Amniotic epithelial cell (primary cell): ENCODE data around the gene RAB11A.

Experiments used
- DNase-seq: peaks from one replicate; pipeline ENCODE4 v3.0.0-alpha.2; 2010; ENCODE audit warnings: low read depth

The RAB11A gene

DNA sequence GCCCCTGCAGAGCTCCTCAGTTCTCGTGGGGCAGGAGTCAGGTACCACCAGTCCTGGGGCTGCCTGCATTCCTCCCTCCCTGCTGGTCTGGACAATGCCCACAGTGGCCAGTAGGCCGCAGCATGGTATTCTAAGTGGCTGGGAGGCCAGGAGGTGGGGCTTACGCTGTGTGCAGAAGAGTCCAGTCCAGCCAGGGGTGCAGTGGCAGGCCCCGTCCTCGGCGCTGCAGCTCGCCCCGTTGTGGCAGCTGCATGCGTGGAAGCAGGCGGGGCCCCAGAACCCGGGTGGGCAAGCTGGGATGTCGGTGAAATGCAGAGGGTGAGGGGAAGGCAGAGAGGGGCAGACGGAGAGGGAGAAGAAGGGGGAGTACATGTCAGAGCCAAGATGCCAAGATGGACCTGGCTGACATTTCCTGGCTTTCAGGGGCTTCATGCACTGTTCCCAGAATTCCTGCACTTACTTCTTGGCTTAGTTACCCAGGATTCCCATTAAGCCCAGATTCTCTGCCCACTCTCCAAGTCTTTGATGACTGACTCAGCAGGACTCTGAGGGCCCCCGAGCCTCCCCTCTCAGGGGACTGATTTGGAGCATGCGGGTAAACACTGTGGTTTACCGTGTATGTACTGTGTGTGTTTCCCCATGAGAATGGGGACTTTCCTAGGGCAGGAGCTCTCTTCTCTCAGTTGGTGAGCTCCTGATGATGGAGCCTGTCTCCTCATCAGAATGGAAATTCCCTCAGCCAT lies 47.5 kb downstream of the RAB11A start:
- DNase-seq, result peak; percentile 63

DNA sequence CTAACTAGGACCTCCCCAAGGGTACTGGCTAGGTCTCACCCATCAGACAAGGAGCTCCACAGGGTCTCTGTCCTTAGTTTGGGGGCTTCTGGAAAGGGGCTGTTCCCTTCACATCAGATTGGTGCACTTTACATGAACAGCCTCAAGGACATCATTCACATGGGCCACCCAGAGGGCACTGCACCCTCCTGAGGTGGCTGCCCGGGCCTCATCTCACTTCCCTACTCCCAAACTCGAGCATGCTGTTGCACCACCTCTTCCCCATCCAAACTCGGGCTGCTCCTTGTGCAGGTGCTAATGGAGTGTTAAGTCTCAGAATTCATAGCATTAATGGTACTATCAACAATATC lies 48.1 kb downstream of the RAB11A start:
- DNase-seq, result no peak

DNA sequence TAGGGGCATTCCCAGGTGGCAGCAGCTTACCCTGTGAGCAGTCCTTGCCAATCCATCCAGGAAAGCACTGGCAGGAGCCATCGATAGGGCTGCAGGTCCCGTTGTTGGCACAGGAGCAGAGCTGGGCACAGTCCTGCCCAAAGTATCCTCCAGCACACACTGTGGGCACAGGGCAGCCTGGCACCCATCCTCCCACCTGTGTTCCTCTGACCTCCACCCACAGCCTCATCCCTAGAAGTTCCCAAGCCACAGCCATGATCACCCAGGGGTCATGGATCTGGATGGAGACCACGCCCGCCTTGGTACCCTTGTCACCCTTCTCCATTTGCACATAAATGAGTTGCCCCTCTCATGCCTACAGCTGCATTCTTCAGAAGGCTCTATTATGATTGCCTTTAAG lies 48.6 kb downstream of the RAB11A start:
- DNase-seq, result no peak

DNA sequence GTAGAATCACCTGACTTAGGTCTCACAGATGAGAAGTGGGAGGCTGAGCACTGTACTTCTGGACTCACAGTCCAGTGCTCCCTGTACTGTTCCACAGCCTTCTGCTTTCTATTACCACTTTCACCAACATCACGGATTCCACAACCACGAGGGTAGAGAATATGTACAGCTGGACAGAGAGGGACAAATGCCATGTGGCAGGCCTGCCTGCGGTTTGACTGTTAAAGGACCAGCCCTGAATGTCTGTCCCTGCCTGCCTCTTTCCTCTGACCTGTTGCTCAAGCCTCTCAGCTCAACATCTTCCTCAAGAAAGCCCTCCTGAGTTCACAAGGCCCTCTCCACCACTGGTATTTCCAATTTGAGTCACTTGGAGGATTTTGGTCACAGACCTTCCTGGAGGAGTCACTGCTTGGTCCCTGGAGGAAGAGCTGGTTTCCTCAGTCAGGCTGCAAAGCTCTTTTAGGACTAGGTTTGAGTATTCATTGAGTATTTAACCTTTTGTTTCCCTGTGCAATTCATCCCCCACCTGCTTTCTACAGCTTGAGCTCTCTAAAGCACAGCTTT lies 49.1 kb downstream of the RAB11A start:
- DNase-seq, result no peak

DNA sequence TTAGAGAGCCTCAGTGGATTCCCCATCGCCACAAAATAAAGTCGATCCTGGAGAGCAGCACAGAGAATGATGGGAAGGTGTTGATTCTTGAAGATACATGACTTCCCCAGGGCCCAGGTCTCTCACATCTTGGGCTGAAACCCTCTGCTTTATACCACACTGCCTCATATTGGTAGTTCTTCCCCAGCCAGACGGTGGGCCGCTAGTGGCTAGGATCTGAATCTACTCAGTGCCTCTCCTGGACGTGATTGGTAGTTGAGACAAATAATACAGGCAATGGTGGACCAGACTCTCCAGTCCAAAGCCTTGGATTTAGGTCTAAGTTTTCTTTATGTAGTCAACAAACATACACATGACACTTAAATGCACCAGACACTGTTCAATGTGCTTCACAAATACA lies 49.7 kb downstream of the RAB11A start:
- no peak for DNase-seq

DNA sequence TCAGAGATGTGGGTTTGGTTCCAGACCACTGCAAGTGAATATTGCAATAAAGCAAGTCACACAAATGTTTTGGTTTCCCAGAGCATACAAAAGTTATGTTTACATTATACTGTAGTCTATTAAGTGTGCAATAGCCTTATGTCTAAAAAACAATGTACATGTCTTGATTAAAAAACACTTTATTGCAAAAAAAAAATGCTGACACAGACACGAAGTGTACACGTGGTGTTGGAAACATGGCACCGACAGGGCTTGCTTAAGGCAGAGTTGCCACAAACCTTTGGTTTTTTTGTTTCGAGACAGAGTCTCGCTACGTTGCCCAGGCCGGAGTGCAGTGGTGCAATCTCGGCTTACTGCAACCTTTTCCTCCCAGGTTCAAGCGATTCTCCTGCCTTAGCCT lies 50.1 kb downstream of the RAB11A start:
- no peak for DNase-seq

DNA sequence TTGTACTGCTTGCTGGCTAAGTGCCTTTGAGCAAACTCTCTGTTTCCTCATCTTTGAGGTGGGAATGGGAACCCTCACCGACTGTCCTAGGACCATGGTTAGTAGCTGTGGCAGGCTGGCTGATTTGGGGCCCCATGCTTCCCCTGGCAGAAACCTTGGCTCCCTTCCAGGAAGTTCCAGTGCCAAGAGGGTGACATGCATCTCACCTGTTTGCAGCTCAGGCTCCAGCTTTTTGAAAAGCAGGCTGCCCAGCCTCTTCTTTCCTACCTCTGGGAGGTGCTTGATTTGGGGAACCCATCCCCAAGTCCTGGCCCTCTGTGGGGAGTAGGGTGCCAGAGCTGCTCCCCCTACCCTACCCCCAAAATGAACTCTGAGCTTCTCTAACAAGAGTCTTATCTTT lies 50.8 kb downstream of the RAB11A start:
- DNase-seq, result no peak

DNA sequence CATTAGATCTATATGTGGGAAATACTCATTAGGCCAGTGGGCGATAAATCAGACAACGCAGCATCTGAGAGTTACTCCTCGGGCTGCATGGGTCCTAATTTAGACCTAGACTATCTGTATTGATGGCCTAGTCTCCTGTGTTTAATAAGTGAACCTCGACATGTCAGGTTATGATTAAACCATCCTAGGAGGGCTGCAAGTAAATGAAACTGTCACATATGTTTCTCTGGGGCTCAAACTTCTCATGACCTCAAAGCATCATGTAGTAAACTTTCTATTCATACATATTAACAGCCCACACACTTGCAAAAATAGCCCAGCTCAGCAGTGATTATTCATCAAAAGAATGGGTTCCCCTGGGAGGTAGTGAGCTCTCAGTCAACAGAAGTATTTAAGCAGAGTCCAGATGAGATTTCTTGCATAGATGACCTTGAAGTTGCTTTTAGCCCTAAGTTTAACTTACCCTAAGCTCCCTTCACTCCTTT lies 51.6 kb downstream of the RAB11A start:
- no peak for DNase-seq

DNA sequence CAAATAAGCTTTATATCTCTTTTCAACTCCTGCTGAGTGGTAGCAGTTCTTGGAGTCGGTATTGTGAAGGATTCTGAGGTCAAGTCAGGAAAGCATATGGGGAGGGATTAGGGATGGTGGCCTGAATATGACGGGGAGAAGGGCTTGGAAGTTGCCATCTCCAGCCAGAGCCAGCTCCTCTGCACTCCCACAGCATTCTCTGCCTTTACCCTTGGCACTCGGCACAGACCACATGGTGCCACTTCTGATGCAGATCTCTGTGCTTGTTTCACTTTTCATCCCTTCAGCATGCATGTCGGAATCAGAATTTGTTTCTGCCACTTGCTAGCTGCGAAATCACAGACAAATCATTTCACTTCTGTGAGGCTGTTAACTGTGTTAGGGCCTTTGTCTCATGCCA lies 52.5 kb downstream of the RAB11A start:
- DNase-seq, result no peak

DNA sequence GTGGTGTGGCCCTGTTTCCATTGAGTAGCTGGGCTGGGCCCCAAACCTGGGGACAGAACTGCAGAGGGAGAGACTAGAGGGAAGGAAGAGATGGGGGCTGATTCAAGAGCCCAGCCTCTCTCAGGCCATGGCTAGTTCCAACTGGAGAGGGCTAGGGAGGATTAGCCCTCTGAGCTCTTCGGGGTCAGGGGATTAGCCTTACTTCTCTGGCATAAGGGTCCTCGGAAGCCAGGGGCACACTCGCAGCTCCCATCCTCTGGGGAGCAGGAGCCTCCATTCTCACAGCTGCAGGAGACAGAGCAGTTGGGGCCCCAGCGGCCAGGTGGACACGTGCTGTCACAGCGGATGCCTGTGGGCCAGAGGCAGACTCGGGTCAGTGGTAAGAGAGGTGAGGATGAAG lies 53.3 kb downstream of the RAB11A start:
- DNase-seq, result no peak

DNA sequence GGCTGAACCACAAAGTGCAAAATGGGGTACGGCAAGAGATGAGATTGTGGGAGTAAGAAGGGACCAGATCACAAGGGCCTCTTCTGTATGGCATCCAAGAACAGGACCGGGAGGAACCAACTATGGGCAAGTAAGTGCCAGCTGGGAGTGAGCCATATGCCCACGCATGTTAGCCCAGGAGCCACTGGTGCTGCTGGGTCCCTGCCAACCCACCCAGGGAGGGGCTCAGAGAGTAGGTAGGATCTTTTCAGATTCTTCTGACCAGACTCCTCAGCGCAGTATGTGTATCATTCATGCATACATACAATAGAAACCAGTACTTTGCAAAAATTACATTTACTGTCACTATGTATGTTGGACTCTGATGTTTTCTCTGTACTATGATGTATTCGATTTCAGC lies 54.0 kb downstream of the RAB11A start:
- DNase-seq, result no peak

DNA sequence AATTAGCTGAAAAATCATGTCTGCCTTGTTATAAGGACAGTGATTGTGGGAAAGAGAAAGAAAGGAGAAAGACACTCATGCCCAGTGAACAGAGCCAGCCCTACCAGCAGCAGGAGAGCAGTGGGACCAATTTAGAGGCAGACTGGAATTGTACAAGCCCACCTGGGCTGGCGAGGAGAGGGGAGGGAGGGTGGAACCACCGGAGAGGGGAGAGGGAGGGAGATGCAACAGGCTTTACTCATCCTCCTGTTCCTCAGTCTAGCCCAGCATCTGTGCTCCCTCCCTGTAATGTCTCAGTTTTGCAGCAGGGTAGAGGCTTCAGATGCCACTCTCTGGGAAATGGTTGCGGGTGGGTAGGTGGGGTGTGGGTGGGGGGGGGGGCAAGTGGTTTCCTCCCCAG lies 54.7 kb downstream of the RAB11A start:
- DNase-seq, result no peak

DNA sequence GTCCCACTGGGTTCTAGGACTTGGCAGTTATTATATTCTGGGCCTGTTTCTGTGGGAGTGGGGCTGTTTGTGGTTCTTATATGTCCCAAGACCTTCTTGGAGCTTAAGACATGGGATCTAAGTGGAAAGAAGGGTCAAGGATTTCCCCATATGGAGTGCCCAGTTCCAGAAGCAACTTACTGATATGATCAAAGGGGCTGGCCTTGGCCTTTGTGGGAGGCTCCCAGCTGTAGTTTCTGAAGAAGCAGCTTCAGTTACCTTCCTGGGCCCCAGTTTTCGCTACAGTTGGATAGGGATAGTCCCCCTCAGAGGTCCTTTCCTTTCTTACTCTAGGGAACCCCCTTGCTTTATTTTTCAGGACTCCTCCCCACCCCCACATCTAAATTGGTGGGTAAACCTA lies 56.0 kb downstream of the RAB11A start:
- peak; percentile 37 for DNase-seq

DNA sequence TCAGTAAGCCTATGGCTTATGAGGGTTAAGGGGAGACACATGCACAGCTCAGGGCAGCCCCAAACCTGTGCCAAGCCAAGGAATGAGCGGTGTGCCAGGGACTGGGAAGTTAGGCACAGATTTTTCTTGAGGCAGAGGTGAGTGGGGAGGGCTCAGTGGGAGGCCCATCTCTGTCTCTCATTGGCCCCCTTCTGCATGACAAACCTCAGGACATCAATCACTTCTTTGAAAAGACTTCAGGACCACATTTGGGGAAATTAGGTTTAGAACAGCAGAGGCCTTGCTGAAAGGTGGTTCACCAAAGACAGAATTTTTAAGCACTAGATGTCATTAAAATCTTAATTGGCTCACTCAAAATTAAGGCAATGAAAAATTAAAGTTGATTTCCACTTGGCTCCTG lies 57.2 kb downstream of the RAB11A start:
- no peak for DNase-seq

DNA sequence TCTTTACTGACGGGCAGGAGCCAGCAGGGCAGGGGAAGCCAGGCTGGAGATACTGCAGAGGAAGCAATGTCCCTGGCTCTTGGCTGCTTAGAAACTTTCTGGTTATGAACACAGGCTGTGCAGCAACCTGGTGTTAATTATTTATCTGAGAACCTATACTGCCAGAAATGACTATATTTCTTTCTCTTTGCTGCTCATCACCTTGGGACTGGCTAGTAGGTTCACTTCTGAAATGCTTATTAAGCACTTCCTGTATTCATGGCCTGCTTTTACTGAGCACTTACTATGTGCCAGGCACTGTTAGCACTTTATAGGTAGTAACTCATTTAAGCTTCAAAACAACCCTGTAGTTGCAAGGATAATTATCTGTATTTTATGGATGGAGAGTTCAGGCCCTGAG lies 57.6 kb downstream of the RAB11A start:
- DNase-seq, result no peak

DNA sequence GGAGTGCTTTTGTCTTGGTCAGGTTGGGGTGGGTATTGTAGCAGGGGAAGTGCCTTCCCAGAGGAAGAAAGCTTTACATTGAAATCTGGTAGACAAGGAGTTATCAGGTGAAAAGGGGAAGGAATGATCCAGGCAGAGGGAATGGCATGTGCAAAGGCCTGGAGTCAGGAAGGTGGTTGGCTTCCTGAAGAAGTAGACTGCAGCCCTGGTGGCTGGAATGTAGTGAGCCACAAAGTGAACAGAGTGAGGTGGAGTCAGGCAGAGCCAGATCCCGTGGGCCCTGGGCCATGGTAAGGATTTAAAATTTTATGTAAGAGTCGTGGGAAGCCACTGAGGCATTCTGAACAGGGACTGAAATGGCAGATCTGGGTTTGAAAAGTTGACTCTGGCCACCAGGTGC lies 58.3 kb downstream of the RAB11A start:
- no peak for DNase-seq

DNA sequence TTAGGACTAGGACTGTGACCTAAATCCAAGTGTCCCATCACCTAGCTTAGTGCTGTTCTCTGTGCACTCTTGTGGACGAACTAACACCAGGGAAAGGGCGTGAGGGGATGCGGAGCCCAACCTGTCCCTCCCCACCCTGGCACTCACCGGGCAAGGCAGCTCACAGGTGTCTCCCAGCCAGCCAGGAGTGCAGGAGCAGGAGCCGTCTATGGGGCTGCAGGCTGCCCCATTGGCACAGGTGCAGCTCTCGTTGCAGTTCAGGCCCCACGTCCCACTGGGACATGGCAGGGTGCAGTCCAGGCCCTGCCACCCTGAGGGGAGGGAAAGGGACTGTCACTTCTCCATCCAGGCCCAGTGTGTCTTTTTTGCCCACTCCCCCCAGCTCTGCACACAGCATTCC lies 60.3 kb downstream of the RAB11A start:
- no peak for DNase-seq

DNA sequence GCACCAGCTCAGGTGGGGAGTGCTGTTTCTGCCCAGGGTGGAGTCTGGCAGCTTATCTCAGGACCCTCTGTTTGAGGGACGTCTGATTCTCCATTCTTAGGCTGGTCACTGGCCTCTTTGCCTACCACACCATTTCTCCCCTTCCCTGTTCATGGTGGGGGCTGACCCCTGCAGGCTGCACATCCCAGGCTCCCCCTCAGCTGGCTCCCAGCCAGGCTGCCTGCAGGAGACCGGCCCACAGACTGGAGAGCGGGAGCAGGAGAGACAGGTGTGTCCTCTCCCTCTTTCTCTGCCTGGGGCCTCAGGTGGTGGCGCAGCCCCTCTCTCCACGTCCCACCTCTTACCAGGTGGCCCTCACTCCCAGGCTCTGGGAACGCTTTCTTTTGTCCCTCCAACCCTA lies 60.8 kb downstream of the RAB11A start:
- DNase-seq, result no peak

DNA sequence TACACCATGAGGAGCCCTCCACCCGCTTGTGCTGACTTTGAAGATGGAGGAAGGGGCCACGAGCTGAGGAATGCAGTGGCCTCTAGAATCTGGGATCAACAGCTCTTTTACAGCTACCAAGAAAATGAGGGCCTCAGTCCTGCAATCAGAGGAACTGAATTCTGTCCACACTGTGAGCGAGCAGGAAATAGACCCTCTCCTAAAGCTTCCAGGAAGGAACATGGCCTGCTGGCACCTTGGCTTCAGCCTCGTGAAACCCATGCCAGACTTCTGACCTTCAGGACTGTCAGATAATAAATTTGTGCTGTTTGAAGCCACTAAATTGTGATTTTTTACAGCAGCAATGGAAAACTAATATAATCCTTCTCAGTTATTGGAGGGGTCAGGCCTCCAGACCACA lies 61.9 kb downstream of the RAB11A start:
- no peak for DNase-seq

DNA sequence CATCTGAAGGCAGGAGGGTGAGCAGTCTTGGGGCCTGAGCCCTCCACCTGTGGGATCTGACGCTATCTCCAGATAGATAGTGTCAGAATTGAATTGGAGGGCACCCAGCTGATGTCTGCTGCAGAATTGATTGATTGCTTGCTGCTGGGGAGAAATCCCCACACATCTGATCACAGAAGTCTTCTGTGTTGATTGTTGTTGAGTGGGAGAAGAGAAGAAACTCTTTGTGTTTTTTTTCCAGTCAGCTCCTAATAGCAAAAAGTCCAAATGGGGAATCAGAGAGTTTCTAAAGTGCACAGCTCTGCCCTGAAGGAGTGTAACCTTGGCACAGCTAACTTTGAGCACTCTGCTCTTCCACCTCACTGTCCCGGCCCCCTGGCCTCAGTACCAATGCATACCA lies 66.1 kb downstream of the RAB11A start:
- DNase-seq, result no peak

DNA sequence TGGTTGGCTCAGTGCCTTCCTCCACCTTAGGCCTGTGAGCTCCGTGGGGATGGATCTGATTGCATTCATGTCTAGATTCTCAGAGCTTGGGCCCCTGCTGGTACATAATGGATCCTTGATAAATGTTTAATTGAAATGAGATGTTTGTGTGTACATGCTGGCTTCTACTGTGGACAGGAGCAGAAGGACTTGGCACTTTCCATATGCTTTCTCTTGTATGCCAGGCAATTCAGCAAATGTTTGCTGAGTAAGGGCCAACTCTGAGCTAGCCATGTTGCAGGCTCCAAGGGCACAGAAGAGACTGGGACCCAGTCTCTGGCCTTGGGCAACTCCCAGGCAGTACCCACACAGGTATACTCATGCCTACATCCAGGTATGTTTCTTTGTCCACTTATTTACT lies 67.0 kb downstream of the RAB11A start:
- DNase-seq, result no peak

DNA sequence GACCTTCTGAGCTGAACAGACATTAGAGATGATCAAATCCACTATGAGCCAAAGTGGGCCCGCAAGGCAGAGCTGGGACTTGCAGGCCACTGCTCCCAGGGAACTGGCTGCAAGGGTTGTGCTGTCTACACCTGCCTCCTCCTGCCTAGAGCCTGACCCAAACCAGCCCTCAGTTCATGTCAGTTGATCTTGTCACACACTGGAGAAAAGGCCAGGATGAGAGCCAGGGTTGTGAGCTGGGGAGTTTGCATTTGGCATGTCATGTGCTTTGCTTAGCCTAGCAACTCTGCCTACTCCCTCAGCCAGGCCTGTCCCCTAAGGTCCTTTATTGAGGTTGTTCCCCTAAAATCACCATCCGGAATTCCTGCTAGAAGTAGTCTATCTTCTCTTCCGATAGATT lies 67.8 kb downstream of the RAB11A start:
- DNase-seq, result no peak

DNA sequence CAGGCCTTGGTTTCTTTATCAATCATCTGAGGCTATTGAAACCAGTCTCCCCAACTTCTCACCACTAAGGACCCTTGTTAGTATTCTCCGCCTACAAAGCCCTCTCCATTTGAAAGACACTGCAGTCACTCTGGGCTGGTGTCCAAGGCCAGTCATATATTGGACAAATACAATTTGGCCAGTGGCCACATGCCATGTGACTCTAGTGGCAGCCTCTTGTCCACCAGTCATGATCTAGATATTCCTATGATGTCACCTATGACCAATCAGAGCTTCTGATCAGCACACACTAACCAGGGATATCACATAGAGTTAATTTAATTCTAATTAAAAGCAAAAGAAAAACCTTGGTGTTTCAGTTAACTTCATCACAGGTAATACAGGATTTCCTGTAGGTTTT lies 68.2 kb downstream of the RAB11A start:
- DNase-seq, result no peak

DNA sequence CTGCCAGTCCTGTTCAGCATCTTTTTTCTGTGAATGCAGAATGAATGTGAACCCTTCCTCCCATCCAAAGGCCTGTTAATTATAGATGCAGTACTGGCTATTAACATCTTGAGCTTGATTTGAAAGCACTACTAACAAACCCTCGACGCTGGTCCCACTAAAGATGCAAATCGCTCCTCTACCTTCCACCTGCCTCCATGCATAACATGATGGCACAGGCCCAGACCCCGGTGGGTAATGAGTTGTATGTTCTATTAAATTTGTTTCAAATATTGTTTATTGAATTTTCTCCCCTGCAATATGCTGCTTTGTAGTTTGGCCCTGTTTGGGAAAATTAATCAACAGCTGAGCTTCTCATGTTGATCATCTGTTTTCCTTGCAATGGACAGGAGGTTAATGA lies 69.3 kb downstream of the RAB11A start:
- DNase-seq, result no peak
